Activated T-cell treated with anti-CD3 and anti-CD28 coated beads, Interleukin-2, amount 50 U/mL, for 1 hour (primary cell): Measurements from ENCODE around the gene WNT1.
A peak's percentile ranks its signal among the peaks of the same experiment; 100 is the strongest.

Experiments used
- DNase-seq: peaks from one replicate; pipeline ENCODE4 v3.0.0-alpha.2; 2020

Gene WNT1

DNA sequence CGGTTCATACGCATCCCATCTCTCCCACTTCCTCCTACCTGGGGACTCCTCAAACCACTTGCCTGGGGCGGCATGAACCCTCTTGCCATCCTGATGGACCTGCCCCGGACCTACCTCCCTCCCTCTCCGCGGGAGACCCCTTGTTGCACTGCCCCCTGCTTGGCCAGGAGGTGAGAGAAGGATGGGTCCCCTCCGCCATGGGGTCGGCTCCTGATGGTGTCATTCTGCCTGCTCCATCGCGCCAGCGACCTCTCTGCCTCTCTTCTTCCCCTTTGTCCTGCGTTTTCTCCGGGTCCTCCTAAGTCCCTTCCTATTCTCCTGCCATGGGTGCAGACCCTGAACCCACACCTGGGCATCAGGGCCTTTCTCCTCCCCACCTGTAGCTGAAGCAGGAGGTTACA, 3.6 kb downstream of the WNT1 start:
- DNase-seq, result no peak

DNA sequence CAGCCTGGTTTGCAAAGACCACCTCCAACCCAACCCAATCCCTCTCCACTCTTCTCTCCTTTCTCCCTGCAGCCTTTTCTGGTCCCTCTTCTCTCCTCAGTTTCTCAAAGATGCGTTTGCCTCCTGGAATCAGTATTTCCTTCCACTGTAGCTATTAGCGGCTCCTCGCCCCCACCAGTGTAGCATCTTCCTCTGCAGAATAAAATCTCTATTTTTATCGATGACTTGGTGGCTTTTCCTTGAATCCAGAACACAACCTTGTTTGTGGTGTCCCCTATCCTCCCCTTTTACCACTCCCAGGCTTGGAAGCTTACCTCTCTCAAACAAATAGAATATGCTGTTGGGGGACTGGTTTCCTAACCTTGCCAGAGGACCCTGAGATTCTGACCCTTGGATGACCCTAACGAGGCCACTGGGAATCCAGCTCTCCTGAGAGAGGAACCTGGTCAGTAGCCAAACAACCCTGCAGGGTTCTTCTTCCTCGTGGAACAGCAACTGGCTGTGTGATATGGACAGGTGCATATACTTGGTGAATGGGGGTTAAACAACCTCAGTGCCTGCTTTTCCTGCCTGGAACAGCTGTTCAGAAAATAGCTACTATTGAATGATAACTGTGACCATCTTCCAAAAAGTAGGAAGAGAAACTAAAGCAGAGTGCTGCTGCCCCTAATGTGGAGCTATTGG, 4.4 kb downstream of the WNT1 start:
- no peak for DNase-seq

DNA sequence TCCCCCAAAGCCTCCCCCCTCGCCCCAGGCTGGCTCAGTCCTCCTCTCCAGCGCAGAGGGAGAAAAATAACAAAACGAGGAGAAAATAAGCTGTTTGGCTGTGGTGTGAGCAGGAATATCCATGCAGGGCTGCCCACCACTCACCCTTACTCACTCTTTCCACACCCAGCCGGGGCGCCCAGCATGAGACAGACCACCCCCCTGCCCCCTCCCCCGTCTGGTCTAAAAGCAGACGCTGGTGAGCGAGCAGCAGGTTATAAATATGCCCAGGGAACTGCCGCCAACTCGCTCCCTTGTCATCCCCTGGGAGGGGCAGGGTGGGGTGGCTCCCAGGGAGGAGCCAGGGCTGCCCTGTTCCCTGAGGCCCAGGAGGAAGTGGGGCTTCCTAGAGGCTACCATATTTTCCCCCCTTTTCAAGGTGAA, 7.4 kb downstream of the WNT1 start:
- no peak for DNase-seq

DNA sequence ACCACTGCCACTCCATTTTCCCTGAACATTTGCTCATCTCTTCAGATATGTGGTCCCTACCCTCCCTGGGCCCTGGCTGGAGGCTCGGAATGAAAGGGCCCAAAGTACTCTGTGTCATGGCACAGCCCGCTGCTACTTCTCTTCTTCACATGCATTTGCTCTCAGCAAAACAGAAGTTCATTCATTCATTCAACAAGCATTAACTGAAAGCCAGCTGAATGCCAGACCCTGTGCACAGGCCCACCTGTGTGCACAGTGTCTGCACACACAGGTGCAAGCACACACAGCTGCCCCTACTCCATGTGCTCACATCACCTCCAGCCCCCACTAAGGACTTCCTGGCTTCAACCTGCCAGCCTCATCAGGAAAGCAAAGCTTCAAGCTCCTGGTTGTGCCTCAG, 7.8 kb downstream of the WNT1 start:
- no peak for DNase-seq

DNA sequence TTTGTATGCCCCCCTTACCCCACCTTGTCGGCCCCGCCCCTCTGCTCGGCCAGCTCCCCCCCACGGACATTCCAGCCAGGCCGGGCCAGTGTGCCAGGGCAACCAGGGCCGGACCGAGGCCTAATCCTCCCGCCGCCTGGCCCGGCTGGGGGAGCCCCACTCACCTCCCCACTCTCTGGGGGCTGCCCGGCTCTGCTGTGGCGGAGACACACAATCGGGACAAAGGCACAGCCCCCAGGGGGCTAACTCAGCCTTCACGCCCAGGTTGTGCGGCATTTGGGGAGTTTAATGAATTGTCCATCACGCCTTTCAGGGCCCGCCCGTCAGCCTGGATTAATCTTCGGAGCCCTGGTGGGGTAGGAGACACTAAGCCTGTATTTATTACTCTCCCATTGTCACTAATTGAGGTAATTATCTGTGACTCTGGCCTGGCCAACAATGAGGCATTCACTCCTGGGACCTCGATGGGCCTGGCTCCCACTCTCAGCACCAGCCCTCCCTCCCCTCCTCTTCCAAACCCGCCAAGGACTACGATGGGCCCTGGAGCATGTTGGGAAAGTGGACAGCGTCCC, 8.7 kb downstream of the WNT1 start:
- no peak for DNase-seq

DNA sequence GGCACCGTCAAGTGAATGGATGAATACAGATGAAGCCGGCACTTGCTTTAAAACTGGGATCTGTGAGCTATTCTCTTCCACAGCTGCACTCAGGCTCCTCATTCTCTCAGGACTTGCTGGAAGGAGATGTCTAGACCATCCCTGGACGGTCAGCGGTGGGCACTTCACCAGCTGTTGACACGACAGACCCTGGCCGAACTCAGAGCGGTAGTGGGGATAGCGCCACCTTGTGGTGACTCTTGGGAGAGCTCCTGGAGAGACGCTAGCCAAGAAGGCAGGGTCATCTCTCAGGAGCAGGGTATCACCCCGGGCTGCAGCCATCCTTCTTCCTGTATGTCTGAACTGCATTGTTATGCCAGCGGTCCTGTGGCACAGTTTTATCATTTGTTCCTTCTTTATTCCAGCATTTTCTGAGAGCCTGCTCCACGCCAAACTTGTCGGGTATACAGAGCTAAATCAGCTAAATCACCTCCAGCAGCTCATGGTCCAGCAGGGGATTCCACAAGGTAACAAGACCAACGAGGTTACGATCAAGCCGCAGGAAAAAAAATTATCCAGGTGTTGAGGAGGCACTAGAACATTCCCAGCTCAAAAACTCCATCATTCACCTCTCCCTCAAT, 10.0 kb downstream of the WNT1 start:
- DNase-seq, result peak; percentile 80

DNA sequence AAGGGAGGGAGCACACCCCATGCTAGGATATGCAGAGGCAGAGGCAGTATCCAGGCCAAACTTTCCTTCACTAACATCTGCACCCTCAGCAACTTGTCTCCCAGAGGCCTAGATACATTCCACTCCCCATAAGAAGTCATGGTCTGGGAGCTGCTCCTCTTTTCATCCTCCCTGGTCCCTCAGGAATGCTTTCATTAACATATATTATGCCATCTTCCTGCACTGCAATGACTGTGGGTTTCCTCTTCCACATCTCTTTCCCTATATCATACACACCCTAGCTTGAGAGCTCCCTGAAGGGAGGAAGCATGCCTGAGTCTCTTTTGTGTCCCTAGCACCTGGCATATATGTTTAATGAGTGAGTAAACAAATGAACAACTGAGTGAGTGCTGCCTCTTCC, 12.4 kb downstream of the WNT1 start:
- DNase-seq, result no peak

DNA sequence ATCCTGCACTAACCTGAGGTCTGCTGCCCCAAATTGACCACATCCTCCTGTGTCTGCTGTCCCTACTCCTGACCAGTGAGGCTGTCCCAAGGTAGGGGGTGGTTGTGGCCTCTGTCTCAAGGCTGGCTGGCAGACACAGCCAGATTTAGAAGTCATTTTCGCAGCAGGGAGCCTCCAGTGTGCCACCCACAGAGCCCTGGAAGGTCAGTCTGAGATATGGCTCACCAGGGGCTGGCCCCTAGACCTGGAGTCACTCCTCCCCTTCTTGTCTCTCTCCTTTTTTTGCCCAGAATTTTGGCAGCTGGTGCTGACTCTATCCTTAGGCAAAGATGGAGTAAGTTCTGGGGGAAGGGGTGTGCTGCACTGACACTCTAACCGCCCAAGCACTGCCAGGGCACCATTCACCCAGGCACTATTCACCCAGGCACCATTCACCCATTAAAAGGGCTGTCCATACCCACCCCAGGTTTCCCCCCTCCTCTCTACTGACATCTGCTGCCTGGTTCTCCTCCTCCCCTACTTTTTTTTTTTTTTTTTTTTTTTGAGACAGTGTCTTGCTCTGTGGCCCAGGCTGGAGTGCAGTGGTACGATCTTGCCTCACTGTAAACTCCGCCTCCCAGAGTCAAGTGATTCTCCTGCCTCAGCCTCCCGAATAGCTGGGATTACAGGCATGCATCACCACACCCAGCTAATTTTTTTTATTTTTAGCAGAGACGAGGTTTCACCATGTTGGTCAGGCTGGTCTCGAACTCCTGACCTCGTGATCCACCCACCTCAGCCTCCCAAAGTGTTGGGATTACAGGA, 13.3 kb downstream of the WNT1 start:
- DNase-seq, result no peak

DNA sequence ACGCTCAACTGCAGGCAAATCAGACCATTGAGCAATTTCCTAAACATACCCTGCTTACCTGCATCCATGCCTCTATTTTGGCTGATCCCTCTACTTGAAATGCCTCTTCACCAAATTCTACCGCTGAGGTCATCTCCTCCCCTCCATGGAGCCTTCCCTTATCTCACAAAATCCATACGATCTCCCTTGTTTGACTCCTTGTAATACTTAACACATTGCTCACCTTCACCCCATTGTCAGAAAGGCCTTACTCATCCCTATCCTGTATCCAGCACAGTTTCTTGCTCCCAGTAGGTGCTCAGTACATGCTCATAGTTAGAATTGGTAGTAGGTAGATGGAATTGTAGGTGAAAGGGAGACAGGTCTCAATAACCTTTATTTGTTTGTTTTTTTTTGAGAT, 15.7 kb downstream of the WNT1 start:
- DNase-seq, result no peak

DNA sequence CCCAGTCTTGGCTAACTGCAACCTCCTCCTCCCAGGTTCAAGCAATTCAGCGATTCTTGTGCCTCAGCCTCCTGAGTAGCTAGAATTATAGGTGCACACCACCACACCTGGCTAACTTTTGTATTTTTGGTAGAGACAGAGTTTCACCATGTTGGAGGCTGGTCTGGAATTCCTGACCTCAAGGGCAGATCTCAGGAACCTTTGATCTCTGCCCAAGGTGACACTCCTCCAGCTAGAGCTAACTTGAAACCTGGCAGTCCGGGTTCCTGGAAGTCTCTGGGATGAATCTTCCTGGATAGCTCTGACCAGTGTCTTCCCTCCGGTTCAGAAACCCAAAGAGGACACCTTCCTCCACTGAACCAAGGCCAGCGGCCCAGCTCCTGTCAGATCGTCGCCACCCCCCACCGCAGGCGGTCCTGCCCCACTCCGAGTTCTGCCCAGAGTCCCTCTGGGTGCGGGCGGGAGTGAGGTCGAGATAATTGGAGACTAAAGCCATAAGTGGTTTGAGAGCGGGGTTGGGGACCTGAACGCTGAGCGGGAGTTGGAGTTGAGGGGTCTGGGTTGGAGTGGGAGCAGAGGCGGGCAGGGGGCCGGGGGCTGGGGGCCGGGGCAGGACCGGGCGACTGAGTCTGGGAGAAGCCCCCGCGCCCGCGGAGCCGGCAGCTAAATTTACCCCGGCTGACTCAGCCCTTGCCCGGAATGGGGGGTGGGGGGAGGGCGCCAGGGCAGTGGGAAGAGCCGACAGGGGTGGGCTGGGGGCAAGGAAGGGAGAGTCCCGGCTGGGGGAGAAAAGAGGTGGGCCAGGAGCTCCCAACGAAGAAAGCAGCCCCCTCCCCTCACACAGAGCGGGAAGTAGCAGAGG, 16.3 kb downstream of the WNT1 start:
- DNase-seq, result no peak

DNA sequence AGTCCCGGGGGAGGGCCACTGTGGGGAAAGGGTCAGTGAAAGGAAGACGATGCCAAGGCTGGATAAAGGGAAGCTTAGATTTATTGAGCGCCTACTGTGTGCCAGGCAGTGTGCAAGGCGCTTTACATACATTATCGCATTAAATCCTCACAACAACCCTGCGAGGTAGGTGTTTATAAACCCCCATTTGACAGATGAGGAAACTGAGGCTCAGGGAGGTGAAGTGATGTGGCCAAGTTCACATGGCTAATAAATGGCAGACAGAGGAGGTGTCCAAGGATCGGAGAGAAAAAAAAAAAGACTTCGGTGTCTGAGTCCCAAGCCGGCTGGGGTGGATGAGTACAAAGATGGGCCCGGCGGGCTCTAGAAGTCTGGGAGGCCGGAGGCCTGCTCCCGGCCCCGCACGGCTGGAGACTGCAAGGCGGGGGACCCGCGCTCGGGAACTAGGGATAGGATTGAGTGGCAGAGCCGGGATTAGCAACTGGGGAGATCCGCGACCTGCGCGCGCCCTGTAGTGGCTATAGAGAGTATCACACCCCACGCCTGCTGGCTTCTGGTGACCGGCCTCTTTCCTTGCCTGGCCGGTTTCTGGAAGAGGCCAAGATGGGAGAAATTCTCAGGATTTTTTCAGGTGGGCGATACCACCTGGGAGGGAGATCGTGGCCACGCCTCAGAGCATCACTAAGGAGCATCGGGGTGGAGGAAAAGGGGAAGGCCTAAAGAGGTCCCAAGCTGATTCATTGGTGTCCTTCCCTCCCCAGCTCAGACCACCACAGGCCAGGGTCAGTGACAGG, 17.2 kb downstream of the WNT1 start:
- peak; percentile 67 for DNase-seq

DNA sequence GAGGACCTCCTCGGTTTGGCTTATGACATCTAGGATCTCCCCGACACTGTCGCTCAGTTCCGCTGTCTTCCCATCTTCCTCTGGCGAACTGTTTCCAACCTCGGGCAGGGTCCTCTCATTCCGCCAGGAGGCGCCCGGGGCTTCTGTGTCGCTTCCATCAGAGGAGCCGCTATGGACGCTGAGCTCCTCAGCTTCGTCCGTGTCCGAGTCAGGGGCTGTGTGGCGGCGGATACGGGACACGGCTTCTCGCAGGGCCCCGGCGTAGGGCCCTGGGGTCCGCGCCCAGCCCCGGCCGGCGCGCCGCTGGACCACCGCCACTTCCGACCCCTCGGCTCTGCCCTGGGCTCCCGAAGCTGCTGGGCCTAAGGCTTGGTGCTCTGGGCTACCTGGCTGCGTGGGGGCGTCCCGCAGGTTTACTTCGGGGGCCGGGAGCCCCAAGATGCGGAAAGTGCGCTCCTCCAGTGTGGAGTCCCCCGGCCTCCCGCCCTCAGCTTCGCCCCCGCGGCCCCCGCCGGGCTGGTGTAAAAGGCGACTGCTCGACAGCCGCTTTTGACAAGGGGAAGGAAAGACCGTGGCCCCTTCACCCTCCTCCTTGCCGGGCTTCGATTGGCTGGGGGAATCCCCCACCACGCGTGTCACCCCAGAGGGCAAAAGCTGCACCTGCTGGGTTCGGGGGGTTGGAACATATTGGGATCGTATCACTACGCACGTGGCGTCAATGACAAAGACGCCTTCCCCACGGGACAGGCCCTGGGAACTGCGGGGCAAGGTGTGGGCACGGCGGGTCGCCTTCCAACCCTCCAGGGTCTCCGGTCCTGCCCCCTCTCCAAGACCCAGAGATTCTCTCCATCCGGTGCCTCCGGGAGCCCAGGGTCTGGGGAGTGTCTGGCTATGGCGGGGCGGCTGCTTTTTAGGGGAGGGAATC, 18.9 kb downstream of the WNT1 start:
- peak; percentile 77 for DNase-seq

DNA sequence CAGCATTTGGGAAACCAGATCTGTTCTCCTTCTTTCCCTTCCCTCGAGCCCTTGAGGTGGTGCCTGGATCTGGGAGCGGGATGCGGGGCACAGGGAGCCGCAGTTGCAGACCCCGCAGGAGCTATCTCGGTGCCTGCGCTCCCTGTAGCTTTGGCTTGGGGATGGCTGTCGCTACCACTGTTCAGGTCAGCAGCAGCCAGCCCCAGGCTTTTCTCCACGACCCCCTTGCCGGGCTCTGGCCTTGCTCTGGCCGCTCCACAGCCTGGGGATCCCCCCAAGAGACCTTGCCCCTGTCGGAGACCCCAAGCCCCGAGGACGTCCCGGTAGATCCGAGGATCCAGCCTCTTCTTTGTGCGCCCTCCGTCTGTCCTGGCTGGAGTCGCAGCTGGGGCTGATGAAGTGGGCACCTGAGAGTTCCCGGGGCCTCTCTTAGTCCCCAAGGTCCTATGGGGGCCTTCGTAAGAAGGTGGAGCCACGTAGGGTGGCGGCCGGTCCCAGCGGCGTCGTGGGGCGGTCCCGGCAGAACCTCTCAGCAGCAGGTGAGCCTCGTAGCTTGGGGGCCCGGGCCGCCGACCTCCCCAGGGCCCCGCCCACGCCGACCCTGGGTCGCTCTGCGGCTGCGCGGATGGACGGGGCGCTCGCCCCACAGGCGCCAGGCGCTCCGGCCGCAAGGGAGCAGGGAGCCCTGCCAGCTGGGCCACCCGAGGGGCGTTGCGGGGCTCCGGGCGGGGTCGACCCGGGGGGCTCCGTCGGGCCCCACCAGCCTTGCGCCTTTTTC, 19.8 kb downstream of the WNT1 start:
- DNase-seq, result peak; percentile 45

DNA sequence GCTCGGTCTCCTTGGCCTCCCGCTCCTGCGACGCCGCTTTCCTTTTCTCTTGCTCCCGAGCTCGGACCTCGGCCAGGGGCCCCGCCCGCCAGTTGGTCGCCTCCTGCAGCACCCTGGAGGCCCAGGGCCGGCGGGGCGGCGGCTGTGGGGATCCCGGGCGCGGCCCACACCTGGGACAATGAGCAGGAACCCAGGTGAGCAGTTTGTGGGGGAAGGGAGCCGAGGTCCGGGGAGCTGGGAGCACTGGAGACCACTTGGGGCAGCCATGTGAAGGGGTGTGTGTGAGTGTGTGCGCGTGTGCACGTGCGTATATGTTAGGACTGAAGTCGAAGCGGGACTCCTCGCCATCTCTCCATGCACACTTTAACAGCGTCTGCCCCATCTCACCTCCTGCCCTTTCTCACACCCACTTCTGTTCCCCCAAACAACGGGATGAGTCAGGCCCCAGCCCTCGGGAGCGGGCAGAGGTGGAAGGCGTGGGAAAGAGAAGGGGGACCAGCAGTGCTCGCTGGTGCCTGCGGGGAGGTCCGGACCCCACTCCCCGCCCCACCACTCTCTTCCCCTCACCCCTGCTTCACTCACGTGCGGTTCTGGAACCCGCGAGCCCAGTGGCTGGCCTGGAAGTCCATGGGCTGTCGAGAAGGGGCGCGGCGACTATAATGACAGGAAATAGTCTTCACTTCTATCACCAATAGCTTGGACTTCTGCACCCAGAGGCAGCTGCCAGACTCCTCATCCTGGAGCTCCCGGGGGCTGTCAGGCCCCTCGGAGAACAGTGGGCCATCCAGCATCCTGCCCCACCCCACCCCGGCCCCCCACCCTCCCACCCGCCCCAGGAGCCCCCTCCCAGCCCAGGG, 20.6 kb downstream of the WNT1 start:
- peak; percentile 42 for DNase-seq

DNA sequence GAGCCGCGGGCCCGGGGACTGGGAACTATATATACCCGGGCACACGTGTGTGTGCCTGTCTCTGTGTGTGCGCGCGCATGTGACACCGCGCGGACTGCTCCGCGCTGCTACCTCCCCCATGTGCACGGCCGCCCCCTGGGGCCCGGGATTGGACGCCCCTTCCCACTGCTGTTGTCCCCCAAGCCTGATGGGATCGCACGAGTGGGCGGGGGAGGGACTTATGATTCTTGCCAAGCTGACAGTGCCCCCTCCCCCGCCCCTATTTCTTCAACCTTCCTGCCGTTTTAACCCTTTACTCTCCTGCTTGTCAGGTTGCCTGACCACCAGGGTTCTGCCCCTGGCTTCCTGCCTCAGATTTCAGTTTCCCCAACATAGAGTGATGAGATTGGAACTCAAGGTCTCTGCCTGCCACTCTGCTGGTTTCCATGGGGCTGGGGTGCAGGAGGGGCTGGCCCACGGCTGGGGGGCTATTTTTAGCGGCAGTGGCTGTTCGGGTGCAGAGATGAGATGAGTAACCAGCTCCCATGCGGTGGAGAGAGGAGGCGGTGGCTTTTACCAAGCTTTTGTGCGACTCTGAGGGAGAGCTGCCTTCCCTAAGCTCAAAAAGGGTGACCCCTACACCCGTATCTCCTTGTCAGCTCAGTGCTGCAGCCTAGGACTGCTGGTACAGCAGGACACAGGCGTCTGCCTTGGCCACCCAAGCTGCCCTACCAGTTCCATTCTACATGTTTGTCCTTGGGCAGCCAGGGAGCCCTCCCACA, 21.4 kb downstream of the WNT1 start, which contains the start of gene DDN:
DDN (minus strand) TSS at position 5 of the 761 bp plus-strand sequence. CDS start 88 bp downstream, outside the sequence.
- peak; percentile 56 for DNase-seq

DNA sequence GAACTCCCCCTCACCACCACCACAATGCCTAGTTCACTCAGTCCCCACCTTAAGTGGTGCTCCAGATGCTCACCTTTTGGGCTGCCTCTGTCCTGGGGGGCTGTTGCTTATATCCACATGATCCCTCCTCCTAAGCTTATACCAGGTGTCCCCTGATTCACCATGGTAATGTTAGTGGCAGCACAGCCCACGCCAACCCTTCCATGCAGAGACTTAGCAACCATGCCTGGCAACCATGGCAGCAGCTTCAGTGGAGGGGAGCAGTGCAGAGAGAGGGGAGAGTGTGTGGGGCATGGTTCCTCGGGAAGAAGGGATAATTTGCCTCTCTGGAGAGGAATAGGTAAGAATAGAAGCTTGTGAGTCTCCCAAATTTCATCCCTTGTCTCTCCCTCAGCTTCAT, 22.2 kb downstream of the WNT1 start:
- DNase-seq, result no peak

DNA sequence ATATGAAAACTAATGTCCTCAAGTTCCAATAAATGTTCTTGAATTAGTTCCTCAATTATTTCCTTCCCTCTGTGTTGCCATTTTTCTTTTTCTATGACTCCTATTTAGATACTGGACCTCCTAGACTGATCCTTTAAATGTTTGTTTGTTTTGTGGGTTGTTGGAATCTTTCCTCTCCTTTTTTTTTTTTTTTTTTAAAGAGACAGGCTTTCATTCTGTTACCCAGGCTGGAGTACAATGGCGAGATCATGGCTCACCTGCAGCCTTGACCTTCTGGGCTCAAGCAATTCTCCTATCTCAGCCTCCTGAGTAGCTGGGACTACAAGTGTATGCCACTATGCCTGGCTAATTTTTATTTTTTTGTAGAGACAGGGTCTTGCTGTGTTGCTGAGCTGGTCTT, 30.8 kb downstream of the WNT1 start:
- no peak for DNase-seq

DNA sequence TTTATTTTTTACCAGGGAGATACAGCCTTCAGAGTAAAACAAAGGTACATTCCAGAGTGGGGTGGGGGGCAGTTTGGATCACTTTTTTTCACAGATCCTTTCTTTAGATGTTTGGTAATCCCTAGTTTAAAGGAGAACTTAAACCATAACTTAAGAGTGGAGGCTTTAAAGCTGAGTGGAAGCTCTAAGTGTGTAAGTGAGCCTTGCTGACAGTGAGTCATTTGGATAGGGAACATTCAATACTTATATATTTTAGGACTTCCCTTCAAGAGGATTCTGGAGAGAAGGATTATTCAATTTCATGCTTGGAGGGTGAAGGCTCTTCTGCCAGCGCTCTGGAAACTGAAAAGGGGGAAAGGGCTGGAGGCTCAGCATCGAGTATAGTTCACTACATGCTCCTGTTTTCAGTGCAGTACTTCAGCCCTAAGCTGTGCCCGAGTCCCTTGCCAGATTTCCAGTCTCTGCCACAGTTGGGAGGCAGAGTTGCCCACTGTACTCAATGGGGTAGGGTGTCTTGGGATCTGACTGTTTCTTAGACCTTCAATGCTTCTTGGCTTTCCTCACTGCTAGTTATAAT, 32.1 kb downstream of the WNT1 start:
- no peak for DNase-seq
